HS-27A (cell line): ENCODE data around the gene CSNK1D.

Experiments used
- DNase-seq: peaks from one replicate; pipeline ENCODE4 v3.0.0-alpha.2; 2012; ENCODE audit warnings: low read depth, missing footprints

Gene CSNK1D

DNA sequence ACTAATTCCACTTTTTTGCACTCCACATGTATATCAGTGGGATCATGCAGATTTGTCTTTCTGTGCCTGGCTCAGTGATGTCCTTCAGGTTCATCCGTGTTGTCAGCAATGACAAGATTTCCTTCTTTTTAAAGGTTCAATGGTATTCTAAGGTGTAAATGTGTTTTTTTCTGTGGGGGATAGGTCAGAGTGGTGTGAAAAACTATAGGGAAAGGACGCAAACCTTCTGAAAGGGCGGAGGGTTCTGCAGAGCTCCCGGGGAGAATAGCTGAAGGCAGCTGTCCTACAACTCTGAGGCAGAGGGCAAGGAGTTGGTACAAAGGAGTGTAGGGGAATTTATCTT, 21.9 kb upstream of the CSNK1D start:
- no peak for DNase-seq

- DNase-seq = no peak
Measured at GRCh38 chr17:82294064-82294773, 20.7 kb upstream of the CSNK1D start.

DNA sequence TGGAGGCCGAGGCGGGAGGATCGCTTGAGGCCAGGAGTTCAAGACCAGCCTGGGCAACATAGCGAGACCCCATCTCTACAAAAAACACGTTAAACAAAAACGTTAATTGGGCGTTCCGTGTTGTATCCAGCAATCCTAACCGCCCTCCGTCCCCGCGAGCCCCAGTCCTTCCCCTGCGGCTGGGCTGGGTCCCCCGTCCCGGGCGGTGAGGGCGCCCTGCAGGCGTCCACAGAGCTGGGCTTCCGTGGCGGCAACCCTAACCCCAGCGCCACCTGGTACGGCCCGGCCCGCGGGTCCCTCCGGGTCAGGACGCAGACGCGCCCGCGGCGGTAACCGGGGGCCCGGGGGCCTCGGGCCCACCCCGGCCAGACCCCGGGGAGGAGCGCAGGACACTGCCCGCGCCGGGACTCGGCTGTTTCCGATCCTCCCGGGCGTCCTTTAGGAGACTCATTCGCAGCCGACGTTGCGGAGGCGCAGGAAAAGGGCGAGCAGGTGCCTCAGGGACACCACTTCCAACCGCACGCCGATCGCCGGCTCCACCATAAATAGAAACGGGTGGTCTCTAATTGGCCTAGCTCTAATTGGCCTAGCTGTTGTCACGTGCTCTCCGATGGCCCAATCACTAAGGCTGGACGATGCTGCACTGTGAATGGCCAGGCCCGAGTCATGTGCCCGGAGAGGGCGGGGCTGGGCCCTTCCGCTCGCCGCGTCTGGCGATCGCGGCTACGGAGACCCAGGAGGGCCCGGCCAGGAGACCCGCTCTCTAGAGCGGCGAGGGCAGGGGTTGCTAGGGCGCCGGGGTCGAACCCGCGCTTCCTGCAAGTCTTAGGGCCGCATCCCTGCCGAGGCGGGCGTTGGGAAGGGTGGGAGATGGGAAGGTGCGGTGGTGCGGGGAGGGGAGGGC, 19.0 kb upstream of the CSNK1D start:
- peak; percentile 74 for DNase-seq

DNA sequence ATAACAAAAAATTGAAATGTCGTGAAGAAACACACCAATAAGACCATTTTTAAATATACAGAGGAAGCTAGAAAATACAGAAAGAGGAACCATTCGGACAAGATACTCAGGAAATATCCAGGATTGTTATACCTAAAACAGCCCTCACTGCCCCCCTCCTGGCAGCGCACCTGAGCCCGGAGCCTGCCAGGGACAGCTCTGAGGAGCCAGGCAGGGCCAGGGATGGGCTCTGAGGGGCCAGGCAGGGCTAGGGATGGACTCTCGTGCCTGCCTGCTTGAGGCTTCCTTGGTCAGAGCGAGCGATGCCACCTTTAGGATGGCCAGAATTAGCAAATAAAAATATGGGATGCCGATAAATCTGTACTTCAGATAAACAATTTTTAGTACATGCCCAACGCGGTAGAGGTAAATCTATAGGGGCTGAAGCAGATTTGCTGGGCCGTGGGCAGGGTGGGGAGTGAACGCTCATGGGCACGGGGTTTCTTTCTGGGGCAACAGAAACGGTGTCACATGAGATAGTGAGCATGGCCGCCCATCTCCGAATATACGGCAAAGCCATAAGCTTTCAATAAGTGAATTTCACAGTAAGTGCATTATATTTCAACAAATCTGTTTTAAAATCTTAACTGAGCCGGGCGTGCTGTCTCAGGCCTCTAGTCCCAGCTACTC, 18.2 kb upstream of the CSNK1D start:
- no peak for DNase-seq

DNA sequence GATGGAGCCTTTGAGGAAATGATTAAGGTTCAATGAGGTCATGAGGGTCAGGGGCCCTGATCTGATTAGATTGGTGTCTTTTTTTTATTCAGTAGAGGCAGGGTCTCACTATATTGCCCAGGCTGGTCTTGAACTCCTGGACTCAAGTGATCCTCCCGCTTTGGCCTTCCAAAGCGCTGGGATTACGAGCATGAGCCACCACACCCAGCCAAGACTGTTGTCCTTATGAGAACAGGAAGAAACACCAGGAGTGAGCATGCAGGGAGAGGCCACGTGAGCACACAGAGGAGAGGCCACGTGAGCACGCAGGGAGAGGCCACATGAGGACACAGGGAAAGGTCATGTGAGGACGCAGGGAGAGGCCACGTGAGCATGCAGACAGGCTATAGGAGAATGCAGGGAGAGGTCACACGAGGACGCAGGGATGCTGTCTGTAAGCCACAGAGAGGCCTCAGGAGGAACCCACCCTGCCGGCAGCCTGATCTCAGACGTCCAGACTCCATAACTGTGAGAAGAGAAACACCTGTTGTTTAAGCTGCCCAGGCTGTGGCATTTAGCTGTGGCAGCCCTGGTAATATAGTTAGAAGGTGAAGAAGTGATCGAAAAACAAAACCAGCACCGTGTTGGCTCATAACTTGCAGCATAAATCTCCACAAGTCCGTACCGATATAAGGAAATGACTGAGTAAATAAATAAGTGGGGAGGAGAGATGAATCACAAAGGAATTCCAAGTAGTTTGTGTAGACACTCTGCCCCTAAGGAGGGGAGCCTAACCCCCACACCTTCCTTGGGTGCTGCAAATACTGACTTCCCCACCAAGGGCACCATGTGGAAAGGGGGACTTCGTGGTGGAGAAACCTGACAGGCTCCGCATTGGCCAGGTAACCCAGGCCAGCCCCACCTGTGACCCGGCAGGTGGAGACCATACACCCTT, 14.6 kb upstream of the CSNK1D start:
- no peak for DNase-seq

DNA sequence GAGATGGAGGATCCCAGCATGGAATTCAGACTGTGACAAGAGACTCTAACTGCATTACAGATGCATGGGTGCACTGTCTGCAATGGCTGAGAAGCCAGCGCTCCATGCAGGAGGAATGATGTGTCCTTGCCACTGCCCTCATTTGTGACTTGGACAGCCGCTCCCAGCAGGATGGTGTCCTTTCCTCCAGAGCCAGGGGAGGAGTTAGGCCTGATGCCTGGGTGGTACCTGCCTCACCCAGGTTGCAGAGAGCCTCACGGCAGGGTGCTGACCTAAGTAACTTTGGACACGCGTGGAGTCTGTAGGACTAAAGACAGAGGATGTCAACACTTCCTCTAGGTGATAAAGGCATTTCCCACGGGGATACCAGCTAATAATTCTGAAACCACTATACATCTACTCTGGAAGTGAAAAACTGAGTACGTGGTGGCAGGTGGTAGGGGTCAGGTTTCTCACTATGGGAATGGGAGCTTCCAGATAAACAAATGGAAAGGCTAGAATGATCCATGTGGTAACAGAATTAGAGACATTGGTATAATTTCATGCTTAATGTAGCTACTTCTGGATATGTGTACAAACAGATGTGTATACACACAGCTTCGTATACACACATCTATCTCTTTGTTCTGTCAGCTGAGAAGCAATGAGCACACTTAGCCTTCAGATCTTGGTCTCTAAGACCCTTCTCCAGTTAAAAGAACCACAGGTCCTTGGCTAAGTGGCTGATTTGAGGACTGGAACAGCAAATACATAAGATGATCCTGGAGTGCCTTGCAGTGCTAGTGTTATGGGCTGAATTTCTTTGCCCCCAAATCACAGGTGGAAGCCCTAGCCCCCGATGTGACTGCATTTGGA, 13.7 kb upstream of the CSNK1D start:
- no peak for DNase-seq

DNA sequence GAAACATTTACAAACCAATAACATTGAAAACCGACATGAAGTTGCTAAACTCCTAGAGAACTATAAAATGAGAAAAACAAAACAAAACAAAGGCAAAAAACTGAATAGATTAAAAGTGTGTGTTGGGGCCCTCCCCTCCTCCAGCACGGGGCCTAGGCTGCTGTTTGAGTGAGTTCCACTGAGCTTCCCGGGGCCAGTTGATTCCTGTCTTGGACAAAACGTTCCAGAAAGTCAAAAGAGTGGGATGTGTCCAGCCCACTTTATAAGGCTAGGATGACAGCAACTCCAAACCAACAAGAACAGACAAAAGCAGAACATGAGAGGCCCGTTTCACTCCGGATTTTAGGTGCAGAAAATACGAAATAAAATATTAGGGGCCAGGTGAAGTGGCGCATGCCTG, 11.6 kb upstream of the CSNK1D start:
- no peak for DNase-seq

- no peak for DNase-seq
Measured at GRCh38 chr17:82283208-82283749, 9.8 kb upstream of the CSNK1D start.

- DNase-seq = no peak
Measured at GRCh38 chr17:82282239-82283207, 9.0 kb upstream of the CSNK1D start.

- DNase-seq = no peak
Measured at GRCh38 chr17:82281502-82282238, 8.2 kb upstream of the CSNK1D start.

- no peak for DNase-seq
Measured at GRCh38 chr17:82281076-82281475, 7.6 kb upstream of the CSNK1D start.

- no peak for DNase-seq
Measured at GRCh38 chr17:82280537-82280936, 7.0 kb upstream of the CSNK1D start.

DNA sequence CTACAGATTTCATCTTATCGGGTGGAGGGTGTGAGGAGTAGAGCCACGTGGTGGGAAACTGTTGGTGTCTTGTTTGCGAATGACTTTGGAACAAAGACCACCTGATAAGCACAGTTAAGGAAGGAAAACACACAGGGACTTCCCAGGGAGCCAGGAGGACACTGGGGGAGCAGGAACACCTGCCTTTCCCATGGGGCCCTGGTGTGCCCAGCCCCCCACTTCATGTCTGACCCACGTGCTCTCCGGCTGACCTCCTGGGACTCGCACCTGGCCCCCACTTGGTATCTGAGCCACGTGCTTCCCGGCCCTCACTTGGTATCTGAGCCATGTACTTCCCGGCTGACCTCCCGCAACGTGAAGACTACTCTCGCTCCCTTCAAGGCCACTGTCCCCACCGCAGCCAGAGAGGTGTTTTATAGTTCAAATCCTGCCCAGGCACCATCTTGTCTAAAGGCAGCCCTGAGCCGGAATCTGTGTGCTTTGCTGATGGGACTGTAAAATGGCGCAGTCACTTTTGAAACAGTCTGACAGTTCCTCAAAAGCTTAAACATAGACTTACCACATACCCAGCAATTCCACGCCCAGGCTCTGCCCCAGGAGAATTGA, 5.4 kb upstream of the CSNK1D start:
- no peak for DNase-seq

- no peak for DNase-seq
Measured at GRCh38 chr17:82278308-82278707, 4.8 kb upstream of the CSNK1D start.

DNA sequence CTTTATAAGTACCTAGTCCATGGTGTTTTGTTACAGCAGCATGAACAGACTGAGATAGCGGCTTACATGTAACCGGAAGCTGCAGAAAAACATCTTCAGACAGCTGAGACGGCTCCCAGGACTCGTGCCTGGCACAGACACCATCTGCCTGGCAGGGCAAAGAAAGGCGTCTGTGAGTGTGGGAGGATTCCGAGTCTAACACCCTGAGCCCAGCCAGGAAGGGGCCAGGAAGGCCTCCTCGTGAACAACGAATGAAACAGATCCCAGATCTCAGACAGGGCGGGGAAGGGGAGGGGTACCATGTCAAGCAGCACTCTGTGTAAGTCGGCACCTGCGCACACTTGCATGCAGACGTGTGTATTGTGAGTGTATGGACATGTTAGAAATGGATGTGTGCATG, 4.4 kb upstream of the CSNK1D start:
- no peak for DNase-seq

DNA sequence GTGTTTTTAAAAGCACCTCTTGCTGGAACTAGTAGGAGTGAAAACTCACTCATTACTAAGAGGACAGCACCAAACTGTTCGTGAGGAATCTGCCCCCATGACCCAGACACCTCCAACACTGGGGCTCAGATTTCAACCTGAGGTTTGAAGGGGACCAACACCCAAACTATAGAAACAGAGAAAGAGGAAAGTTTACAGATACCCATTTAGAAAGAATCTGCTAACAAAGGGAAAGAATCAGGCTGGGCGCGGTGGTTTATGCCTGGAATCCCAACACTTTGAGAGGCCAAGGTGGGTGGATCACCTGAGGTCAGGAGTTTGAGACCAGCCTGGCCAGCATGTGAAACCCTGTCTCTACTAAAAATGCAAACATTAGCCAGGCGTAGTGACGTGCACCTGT, 3.4 kb upstream of the CSNK1D start:
- DNase-seq = no peak

DNA sequence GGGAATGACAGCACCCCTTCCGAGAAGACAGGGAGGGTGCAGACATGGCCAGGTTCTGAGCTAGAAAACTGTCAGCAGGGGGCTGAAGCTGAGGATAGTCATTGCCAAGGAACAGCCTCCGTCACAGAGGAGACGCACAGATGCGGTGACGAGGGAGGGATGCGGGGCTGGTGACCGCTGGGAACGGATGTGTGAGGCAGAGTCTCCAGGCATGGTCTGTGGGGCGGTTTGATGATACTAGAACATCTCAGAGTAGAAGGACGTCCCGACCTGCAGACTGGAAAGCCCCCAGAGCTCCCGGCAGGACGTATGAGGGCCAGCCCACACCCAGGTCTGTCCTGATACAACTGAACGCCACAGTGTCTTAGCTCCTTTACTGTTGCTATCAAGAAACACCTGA, 1.8 kb upstream of the CSNK1D start:
- no peak for DNase-seq
